GM21825 (cell line): ENCODE results near the gene SOCS6.

Experiments used
- ATAC-seq: cut with Tn5 transposase; IDR thresholded peaks from one replicate; pipeline ENCODE4 v1.9.1; 2021; ENCODE audit warnings: mild to moderate bottlenecking, moderate library complexity; ENCODE audit not compliant: unreplicated experiment

The SOCS6 gene

GRCh38 chr18:70288171-70288850 lies 534 bp upstream of the SOCS6 start:
- ATAC-seq: peak; percentile 25

DNA sequence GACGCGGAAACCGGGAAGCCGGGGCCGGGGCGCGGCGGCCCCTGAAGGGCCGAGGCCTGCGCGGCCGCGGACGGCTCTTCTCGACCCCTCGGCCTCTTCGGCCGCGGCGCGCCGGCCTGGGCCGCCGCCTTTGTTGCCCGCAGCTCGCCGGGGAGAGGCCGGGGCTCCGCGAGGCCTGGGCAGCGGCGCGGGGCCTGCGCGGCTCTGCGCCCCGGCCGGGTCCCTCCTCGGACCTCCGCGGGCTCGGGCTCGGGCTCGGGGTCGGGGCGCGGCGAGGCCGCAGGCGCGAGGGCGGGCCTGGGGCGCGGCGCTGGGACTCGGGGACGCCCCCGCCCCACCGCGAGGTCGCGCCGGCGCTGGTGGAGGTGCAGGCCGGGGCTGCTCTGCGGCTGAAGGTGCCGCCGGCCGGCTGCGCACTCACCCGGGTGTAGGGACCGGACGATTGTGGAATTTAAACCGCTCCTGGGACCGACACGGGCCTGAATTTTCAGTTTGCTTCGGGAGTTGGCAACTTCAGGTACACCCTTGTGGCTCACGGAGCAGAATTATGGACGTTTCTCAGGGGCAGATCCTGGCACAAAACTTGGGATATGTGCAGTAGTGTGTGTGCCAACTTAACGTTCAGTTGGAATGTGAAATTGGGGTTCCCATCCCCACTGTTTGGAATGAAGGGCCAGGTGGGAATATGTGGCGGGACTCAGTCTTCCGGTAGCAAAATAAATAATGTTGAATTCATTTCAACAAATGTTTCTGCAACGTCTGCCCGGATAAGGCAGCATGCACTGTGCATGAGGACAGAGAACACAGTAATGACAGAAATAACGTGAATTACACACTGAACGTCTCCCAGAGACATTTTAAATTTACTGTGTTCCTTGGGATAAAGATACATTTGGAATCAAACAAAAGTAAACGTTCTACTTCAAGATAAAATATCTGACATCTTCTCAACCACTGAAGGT lies 787 bp downstream of the SOCS6 start:
- ATAC-seq: peak; percentile 55

GRCh38 chr18:70290482-70291294 lies 1.8 kb downstream of the SOCS6 start:
- no peak for ATAC-seq

- no peak for ATAC-seq
Observed at GRCh38 chr18:70291295-70291574, 2.4 kb downstream of the SOCS6 start.

- ATAC-seq: no peak
Observed at GRCh38 chr18:70292628-70293027, 3.8 kb downstream of the SOCS6 start.

DNA sequence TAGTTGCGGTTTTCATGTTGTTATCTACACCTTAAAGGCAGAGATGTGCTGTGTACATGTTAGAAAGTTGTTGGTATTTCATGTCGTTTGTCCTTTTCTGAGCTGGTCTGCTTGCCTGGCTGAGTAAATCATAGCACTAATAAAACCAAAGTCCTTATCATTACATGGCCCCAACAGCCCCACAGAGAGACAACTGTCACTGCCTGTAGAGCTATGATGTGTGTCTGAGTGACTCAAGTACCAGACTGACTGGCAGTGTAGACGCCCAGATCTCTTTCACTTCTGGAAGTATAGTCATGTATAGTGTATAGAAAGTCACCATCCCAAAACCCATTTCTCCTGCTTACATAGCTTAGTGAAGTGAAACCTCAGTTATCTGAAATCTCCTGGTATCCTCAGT lies 4.3 kb downstream of the SOCS6 start:
- ATAC-seq: no peak

GRCh38 chr18:70294471-70295191 lies 5.8 kb downstream of the SOCS6 start:
- ATAC-seq: no peak

DNA sequence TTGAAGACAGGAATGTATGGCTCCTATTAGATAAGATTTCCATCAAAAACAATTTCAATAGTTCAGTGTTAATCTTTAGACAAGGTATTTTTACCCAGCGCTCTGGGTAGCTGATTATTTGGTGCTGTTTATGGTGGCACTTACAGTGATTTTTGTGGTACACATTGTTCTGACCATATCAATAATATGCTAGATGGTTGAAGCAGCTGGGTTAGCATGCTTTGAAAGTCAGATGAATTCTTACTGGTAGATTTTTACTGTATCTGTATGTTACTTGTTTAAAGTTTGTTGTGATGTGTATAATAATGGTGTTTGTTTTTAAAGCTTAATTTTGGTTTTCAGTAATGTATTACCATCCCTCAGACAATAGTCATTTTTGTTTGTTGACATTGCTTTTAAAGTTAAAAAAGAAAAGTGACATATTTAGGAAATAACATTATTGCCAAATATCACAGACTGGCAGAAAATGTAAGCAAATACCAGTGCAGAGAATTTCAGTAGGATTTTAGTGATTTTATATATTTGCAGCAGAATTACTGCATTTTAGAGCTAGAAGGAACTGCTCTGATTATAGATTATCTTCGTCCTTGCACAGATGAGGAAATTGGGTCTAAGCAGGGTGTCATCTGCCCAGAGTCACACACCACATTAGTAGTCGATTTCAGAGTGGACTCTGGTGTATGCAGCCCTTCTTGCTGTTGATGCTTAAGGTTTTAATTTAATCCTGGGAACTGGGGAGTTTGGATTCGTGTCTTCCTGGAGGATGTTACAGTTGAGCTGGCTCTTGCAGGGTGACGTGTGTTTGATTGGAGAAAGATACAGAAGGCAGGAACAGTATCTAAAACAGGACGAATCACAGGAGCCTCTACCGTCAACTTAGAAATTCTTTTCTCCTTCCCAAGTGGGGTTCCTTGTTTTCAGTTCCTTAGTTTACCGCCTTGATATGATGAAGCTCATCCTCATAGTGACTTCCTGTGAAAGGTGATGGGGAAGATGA lies 6.6 kb downstream of the SOCS6 start:
- no peak for ATAC-seq

GRCh38 chr18:70296289-70296688 lies 7.4 kb downstream of the SOCS6 start:
- no peak for ATAC-seq

- no peak for ATAC-seq
Observed at GRCh38 chr18:70296781-70297180, 7.9 kb downstream of the SOCS6 start.

GRCh38 chr18:70299393-70299792 lies 10.5 kb downstream of the SOCS6 start:
- ATAC-seq: no peak

GRCh38 chr18:70301667-70302066 lies 12.8 kb downstream of the SOCS6 start:
- ATAC-seq: no peak

GRCh38 chr18:70308555-70309294 lies 19.9 kb downstream of the SOCS6 start:
- no peak for ATAC-seq

DNA sequence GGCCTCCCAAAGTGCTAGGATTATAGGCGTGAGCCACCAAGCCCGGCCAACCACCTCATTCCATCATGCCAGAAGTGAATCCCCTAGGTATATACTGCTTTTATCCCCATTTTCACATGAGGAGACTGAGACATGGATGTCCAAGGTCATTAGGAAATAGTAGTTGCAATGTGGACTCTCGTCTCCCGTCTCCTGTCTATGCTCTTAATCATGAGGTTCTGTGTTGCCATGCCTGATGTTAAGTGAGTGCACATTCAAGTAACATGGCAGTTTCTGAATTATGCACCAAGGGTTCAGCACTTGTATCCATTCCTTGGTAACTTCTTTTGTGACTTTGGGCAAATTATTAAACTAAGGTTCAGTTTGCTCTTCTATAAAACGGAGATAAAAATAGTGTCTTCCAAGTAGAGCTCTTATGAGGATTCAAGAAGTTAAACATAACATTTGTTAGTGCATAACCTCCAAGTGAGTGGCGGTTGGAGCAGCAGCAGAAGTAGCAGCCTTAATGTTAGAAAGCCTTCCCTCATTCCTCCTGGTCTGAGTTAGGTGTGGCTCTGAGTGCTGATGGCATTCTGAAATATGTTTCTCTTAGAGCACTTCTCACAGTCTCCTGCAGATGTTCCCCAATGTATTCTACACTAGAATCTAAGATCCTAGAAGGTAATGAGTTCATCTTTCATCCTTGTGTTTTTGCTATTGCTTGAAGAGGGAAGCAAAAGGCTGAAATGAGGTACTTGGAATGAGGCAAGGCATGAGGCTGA lies 21.9 kb downstream of the SOCS6 start:
- no peak for ATAC-seq

DNA sequence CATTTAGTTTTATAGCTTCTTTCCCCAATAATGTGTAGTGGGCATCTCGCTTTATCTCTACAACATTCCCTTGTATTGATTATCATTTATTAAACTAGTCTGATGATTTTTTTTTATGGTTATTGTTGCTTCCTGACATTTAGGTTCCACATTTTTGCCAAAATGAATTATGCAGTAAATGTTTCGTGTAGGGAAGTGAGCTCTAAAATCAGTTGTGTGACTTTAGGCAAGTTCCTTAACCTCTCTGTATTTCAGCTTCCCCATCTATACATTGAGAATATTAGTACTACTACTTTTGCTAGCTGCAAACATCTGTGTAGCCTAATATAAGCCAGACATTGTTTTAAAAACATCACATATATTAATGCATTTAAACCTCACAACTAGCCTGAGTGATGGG lies 22.9 kb downstream of the SOCS6 start:
- ATAC-seq: no peak

GRCh38 chr18:70313640-70314039 lies 24.8 kb downstream of the SOCS6 start:
- ATAC-seq: no peak

GRCh38 chr18:70314151-70314782 lies 25.4 kb downstream of the SOCS6 start:
- no peak for ATAC-seq

DNA sequence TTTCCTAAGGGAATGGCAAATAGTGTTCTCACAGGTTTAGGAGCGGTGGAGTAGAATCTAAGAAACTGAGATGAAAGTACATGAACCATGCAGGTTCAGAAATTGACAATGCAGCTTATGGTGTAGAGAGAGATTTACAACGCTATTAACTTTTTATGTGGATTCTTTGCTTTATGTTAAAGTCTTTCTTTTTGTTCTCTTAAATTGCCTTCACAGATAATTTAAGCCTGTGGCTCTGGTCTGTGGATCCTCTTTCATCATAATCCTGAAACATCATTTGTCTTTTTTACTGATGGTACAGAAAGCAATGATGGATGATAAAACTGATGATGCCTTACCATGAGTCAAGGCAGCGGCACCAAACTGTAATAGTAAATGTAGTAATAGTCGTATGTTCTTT lies 30.3 kb downstream of the SOCS6 start:
- no peak for ATAC-seq
